GM13976 (cell line): ENCODE data around the gene ITM2C.

ENCODE experiments used
- DNase-seq: peaks from one replicate; pipeline ENCODE4 v3.0.0; 2012; ENCODE audit warnings: low spot score
- CTCF ChIP-seq: IDR thresholded peaks from 2 replicates; pipeline ENCODE4 v1.5.1; 2012; ENCODE audit warnings: borderline replicate concordance, mild to moderate bottlenecking; ENCODE audit not compliant: insufficient read depth; ENCODE audit errors: extremely low read depth, missing control alignments, control extremely low read depth
- in situ Hi-C: fragments of 300-500 bp; cut with MboI; formaldehyde crosslinking; loops from one replicate; pipeline ENCODE4 v1.12.0; 2022; ENCODE audit warnings: low sequenced_read_pairs, mixed read lengths, inconsistent platforms; ENCODE audit not compliant: unreplicated experiment

The ITM2C gene

DNA sequence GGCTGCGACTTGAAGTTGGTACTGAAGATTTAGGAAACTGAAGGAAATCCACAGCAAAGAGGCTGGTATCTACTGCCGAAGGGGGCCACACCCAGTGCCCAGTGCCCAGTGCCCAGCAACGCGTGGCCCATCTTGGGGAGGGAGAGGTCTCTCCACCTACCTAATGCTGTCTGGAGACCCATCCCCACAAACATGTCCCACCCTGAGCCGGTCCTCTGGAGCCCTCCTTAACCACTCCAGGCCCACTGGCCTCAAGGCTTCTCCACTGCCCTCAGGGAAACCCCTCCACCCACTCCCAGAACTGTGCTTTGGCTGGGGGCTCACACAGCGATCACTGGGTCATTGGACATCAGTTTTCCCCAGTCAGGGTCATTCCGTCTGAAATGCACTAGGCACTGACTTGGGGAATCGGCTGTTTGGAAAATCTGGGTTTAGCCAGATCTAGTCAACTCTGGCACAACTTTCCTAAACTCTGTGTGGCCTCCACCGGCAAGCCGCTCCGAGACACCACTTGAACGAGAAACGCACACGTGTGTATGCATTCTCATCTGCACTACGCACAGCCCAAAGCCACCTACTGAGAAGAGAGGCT, 40.2 kb downstream of the ITM2C start:
- in situ Hi-C loops, result loop anchor here (5.0 kb wide), 1 partner anchor 82 kb away; no protein-coding TSS in a partner anchor

DNA sequence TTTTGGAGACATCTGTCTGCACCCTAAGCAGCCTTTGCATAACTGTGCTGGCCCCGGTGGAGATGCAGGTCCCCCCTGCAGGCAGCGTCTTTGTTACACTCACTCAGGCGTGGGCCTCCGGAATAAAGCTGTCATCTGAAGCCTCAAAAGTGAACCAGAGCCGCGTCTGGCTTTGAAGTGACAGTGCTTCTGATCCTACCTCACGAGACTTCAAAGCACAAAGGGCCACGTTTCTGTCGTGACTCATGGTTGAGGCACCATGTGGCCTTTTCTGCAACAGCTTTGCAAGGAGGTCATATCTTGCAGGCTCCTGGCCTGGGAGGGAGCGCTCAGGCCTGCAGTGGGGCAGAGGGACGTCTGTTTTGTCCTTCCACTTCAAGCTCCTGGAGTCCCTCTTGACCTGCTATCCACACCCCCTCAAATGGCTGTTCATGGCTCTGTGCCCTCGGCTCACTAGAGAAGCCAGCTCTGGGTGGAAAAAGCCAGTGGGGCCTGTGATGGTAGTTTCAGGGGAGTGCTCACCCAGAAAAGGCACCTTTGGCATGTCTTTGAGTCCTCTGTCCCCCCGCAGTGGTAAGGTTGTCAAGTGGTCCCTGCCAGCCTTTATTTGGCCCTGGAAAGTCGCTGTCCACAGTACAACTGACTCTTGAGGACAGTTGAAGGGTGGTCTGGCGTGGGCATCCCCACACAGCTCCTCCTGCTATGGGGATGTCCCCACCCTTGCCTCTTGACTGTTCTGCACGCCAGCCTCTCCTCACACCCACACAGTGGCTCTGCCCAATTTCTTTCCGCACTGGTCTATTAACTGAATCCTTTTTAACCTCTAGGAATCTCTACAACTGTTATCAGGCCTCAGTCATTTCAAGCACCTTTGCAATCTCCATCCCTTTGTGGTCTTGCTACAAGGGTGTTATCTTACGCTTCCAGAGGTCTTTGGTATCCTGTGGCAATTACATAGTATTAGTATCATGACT, 41.0 kb downstream of the ITM2C start:
- no peak for DNase-seq
- no peak for TF ChIP-seq CTCF
- in situ Hi-C loops, result no loop called here

More for the DNA sequence above, 40.2 kb downstream of the ITM2C start:
- no peak for DNase-seq
- TF ChIP-seq CTCF, result no peak

DNA sequence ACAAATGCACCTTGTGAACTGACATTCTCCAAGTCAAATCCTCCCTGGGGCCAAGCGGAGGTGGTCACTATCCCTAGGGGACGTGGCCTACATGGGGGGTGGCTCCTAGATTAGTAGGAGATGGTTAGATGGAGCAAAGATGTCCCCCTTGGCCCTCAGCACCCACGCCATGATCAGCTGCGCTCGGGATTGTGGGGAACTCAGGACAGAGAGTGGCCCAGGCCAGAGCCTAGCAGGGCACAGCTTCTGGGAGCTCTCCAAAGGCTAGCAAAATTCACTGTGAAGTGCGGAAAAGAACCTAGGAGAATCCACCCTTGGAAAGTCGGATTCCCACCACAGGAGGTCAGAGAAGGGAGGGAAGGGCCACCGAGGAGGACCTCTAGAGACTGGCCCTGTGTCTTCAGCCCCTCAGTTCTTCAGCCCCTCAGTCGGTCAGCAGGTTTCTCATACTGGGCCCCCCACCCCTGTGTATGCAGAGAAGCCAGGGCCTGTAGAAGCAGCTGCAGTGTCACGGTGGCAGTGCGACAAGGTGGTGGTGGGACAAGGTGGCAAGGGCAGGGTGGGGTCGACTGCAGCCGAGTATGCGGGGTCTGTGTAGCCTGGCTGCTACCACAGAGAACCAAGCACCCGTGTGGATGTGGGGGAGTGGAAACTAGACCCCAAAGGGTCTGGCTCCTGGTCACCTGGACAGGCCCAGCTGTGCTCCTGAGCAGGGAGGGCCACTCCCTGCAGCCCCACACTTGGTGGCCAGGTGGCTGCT, 41.9 kb downstream of the ITM2C start:
- DNase-seq, result no peak
- in situ Hi-C loops, result no loop called here
- no peak for TF ChIP-seq CTCF

DNA sequence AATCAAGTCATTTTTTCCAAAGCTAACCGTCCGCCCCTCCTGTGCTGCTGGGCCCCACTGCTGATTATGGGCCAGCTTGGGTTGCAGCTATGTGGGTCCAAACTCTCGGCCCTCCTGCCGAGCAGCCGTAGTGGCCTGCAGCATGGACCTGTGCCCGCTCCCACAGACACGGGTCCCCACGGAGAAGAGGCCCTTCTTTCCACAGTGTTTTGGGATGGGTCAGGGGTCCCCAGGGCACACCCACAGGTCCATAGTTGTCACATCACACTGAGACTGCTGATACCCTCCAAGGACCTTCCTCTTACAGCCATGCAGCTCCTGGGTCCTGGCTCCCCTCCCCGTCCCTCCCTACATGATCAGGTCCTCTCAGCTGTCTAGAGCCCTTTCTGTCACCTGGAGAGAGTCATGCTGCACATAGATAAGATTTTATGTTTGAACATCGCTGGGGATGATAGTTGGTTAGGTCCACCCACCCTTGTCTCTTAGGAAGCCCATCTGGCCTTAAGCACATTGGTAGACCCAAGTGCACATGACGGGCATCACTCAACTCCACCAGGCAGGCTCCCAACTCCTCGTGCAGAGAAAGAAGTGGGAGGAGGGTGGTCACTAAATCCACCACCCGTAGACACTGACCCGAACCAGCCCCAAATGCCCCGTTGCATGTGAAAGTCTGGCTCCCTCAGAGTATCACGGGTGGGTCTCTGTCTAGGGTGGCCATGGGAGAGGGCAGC, 42.8 kb downstream of the ITM2C start:
- no peak for DNase-seq
- no peak for TF ChIP-seq CTCF
- in situ Hi-C loops, result no loop called here

DNA sequence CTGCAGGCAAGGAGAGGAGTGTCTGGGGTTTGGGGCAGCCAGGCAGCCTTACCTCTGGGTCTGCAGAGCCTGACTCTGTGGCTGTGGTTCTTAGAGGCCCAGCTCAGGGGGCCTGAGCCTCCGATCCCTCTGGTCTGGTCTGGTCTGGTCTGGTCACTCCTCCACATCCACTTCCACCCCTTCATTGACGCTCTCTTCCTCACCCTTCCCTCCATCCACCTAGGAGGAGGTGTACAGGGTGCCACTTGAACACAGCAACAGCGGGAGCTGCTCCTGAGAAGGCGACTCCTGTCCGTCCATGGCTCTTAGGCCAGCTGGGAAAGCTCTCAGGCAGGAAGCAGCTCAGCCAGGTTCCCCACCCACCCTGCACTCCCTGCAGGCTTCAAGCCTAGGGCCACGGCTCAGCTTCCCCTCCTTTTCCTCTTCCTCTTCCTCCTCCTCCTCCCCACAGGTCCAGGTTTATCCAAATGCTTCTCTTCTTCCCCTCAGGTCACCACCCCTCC, 43.4 kb downstream of the ITM2C start:
- no peak for DNase-seq
- no peak for TF ChIP-seq CTCF
- in situ Hi-C loops, result no loop called here
